GM18870 (cell line): ENCODE measurements around the gene SELENOI.
"Not testable (repeated sequence)": the region's sequence is repeated elsewhere in the genome, so short reads cannot be mapped to it uniquely, and the experiment has no call there.

ENCODE experiments used
- ATAC-seq: cut with Tn5 transposase; IDR thresholded peaks from one replicate; pipeline ENCODE4 v1.9.1; 2021; ENCODE audit warnings: moderate library complexity; ENCODE audit not compliant: unreplicated experiment

Gene SELENOI

GRCh38 chr2:26355038-26355995 is 9.4 kb downstream of the SELENOI start:
- ATAC-seq = no peak

DNA sequence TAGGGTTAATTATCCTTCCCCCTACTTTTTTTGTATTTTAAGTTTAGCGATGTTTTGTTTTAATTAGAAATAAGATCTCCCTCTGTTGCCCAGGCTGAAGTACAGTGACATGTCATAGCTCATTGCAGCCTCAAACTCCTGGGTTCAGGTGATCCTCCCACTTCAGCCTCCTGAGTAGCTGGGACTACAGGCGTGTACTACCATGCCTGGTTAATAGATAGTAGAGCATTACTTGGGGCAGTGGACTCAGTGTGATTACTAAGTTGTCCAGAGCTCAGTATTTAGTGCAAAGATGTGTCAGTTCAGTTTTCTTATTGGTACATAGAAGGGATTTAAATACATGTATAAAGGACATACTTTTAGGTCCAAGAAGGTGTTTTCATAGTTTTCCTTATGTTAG is 10.2 kb downstream of the SELENOI start:
- no peak for ATAC-seq

GRCh38 chr2:26356771-26357170 is 10.8 kb downstream of the SELENOI start:
- ATAC-seq = no peak

DNA sequence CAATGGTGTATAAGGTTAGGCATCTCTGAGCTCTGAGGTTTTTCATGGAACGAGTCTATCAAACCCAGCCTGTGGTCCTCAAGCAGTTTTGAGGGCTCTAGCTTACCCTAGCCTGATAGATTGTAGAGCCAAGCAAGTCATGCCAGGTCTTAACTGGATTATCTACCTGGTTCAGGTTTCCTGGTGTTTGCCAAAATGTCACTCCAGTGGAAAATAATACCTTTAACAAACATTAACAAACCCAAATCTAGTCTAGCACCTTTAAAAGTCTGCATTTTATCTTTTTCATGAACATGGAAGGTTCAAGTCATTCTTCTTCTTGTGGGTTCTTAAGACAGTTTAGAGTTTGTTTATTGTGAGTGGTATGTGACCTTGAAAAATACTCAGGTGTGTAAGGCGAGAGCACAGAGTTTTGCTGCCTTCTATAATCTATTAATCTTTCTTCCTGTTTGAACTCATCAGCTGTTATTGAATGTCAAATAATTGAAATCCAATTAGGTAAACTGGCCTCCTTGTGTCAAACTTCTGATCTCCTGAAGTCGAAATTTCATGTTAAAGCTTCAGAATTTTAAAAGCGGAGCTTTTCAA is 14.0 kb downstream of the SELENOI start:
- no peak for ATAC-seq

GRCh38 chr2:26363323-26363722 is 17.4 kb downstream of the SELENOI start:
- no peak for ATAC-seq

- no peak for ATAC-seq
Measured at GRCh38 chr2:26363958-26364357, 18.0 kb downstream of the SELENOI start.

- no peak for ATAC-seq
Measured at GRCh38 chr2:26364669-26365068, 18.7 kb downstream of the SELENOI start.

DNA sequence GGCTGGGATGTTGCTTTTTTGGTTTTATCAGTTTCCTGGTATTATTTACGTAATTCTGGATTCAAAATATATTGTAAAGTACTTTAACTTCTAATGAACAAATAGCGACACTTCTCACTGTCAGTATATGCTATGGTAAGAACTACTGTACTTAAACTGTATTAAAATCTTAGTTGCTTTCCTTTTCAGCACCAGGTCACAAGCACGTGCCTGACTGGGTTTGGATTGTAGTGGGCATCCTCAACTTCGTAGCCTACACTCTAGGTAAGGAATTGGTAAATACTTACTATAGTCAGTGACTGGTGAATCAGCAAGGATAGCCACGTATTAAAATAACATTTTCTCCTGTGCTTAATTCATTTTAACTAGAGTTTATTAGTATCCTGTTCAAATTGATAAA is 21.0 kb downstream of the SELENOI start:
- ATAC-seq = no peak

DNA sequence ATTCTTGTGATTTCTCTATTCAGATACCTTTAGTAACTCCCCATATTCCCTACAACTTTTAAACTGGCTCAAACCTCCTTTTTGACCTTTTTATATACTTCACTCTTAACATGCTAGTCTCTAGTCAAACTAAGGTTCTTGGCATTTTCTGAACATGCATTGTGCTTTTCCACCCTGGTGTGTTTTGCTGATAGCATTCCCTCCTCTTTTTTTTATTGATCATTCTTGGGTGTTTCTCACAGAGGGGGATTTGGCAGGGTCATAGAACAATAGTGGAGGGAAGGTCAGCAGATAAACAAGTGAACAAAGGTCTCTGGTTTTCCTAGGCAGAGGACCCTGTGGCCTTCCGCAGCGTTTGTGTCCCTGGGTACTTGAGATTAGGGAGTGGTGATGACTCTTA is 23.7 kb downstream of the SELENOI start:
- not testable (repeated sequence) for ATAC-seq

DNA sequence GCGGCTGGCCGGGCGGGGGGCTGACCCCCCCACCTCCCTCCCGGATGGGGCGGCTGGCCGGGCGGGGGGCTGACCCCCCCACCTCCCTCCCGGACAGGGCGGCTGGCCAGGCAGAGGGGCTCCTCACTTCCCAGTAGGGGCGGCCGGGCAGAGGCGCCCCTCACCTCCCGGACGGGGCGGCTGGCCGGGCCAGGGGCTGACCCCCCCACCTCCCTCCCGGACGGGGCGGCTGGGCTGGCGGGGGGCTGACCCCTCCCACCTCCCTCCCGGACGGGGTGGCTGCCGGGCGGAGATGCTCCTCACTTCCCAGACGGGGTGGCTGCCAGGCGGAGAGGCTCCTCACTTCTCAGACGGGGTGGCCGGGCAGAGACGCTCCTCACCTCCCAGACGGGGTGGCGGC is 25.0 kb downstream of the SELENOI start:
- ATAC-seq = not testable (repeated sequence)

- no peak for ATAC-seq
Measured at GRCh38 chr2:26376799-26377198, 30.9 kb downstream of the SELENOI start.

DNA sequence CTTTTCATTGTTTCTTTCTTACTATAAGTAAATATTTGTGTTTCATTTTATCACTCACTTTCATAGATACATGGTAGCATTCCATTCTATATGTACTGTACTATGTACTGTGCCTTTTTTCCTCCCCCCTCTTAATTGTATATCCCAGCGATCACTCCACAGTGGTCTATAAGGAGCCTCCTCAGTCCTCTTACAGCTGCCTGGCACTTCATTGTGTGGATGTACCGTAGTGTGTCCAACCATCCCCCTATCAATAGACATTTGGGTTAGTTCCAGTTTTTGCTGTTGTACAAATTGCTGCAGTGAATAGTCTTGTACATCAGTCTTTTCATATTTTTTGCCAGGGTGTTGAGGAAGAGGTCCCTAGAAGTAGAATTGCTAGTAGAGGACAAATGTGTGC is 34.3 kb downstream of the SELENOI start:
- ATAC-seq = no peak

- ATAC-seq = no peak
Measured at GRCh38 chr2:26382564-26382963, 36.6 kb downstream of the SELENOI start.

- no peak for ATAC-seq
Measured at GRCh38 chr2:26384183-26384582, 38.2 kb downstream of the SELENOI start.

GRCh38 chr2:26384597-26384996 is 38.7 kb downstream of the SELENOI start:
- no peak for ATAC-seq

DNA sequence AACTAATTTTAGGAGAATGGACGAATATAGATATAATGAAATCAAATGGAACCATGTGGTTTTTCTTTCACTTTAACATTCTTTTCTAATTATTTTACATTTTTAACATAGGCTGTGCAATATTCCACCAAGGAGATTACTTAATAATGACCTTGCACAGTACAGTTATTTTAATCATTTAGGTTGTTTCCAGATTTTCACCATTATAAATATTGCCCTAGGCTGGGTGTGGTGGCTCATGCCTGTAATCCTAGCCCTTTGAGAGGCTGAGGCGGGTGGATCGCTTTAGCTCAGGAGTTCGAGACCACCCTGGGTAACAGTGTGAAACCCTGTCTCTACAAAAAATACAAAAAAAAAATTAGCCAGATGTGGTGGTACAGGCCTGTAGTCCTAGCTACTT is 41.2 kb downstream of the SELENOI start:
- ATAC-seq = no peak

- ATAC-seq = no peak
Measured at GRCh38 chr2:26394694-26395093, 48.8 kb downstream of the SELENOI start.

DNA sequence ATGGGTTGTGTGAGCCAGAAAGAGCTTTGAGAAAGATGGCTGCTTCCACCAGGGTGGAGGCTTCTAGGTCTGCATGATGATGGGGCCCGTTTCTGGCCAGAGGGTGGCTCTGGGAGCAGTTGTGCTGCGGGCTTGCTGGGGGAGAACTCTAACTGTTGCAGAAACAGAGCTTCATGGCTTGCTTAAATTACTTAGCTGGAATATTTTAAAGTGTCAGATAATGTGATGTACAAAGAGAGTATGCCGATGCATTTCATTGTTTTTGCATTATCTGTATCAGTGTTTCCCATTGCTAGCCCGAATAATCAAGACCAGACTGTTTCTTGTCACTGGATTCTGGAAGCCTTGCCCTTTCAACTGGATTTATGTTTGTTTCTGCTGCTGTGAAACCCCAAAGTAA is 49.5 kb downstream of the SELENOI start:
- ATAC-seq = no peak

DNA sequence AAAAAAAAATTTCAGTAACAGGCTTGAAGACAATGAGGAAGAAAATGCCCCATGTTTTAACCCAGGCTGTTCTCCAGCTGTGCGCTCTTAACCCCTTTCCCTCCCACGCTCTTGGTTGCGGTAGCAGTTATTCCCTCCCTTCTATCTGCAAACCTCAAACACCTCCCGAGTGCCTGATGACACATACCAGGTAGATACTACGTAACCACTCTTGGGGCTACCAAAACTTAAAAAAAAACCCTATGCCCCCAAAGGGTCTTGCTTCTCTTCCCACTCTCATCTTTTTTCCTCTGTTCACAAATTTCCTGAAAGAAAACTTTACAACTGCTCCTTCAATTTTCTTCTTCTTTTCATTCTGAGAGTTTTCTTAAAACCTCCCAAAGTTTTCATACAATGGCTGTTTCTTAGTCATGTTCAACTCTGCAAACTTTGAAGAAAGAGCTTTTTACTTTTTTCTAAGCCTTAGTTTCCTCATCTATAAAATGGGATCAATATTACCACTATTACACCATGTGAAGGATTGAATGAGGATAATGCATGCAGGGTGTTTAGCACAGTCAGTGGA is 50.9 kb downstream of the SELENOI start:
- ATAC-seq = no peak

GRCh38 chr2:26399771-26400376 is 53.9 kb downstream of the SELENOI start:
- ATAC-seq = no peak

DNA sequence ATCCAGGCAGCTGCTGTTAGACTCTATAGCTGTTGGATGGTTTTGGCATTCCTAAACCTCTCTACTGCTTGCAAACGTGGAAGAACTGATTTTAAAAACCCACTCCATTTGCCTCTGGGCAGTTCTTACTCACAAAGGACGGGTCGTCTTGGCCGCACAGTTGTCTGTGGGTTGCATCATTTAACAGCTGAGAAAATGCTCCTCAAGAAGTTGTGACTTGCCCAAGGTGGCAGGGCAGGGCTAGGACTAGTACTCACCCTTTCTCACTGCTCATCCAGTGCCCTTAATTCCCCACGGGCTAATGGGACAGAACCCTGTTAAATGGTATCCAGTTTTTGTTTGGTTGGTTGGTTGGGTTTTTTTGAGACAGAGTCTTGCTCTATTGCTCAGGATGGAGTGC is 54.8 kb downstream of the SELENOI start:
- no peak for ATAC-seq
